ENCODE results near the gene ADAT3.

DNA sequence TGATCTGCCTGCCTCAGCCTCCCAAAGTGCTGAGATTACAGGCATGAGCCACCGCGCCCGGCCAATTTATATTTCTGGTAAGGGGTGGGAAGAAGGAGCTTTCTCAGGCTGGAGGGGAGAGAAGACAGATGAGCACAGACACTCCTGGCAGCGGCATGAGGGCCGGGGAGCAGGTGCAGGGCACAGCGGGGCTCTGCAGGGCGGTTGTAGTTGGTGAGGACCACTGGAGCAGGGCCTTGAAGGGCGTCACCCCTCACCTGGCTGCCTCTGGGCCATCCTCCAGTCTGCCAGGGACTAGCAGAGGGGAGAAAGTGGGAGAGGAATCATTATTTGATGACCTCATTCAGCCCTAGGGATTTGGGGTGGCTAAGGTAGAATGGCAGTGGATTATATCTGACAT, 27.2 kb downstream of the ADAT3 start:
- TF ChIP-seq, protein P1, sequence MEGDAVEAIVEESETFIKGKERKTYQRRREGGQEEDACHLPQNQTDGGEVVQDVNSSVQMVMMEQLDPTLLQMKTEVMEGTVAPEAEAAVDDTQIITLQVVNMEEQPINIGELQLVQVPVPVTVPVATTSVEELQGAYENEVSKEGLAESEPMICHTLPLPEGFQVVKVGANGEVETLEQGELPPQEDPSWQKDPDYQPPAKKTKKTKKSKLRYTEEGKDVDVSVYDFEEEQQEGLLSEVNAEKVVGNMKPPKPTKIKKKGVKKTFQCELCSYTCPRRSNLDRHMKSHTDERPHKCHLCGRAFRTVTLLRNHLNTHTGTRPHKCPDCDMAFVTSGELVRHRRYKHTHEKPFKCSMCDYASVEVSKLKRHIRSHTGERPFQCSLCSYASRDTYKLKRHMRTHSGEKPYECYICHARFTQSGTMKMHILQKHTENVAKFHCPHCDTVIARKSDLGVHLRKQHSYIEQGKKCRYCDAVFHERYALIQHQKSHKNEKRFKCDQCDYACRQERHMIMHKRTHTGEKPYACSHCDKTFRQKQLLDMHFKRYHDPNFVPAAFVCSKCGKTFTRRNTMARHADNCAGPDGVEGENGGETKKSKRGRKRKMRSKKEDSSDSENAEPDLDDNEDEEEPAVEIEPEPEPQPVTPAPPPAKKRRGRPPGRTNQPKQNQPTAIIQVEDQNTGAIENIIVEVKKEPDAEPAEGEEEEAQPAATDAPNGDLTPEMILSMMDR (IDR thresholded peaks at IDR 0.05), result no peak
- TF ChIP-seq POLR2AphosphoS5 (IDR thresholded peaks at IDR 0.05) (no peak), POLR2A (IDR thresholded peaks at IDR 0.05) (no peak), EP300 (IDR thresholded peaks at IDR 0.05) (no peak)

Measured in sigmoid colon (tissue), 4 donors.